HepG2 (cell line): ENCODE measurements around the gene ATG16L1. TPM values are rescaled to one million over a fixed set of nuclear protein-coding genes. Genes with fewer than 3 reads are reported as not detected.

Experiments
- ATAC-seq: fragments of 200-7000 bp; cut with Tn5 transposase; 3 replicates; pipeline ENCODE4 v1.9.1; 2020; ENCODE audit warnings: mild to moderate bottlenecking, moderate library complexity
- BruUV-seq: library from RNA; stranded (reverse); fragments of 400-500 nt; replicated peaks from 2 replicates; lab custom pipeline; 2021; lab: Mats Ljungman, UMichigan
- CTCF ChIA-PET: fragments of 300-600 bp; formaldehyde crosslinking; extraction: SDS; loops from one replicate; lab custom pipeline; 2021; ENCODE audit warnings: low total read pairs, inconsistent platforms, low intra/inter-chr PET ratio; lab: Yijun Ruan, JAX
- POLR2A ChIA-PET: fragments of 350-600 bp; sonication (Branson Sonifier 250); formaldehyde crosslinking; loops from one replicate; lab custom pipeline; 2020; ENCODE audit warnings: antibody characterized with exemption, inconsistent platforms; lab: Yijun Ruan, JAX
- DNase-seq: peaks from one replicate; pipeline ENCODE4 v3.0.0-alpha.2; 2015; ENCODE audit warnings: low spot score
- FAIRE-seq: peaks from 3 replicates; lab custom pipeline; 2011; peaks lifted over from hg19 to GRCh38; lab: Jason Lieb, UNC
- H2AFZ ChIP-seq: one replicate; pipeline ENCODE4 v1.6.1; 2011; ENCODE audit warnings: low read length, inconsistent platforms
- H3K27ac ChIP-seq: fragments of 300-600 bp; 3 replicates; pipeline ENCODE4 v1.8.0; 2011; ENCODE audit warnings: mixed run types, mild to moderate bottlenecking, mixed read lengths, low read length, inconsistent platforms; ENCODE audit not compliant: insufficient read depth; ENCODE audit errors: extremely low read length
- H3K27me3 ChIP-seq, 2 experiments: fragments of 200-600 bp in 1 of 2; 2 replicates in 1 of 2; 3 replicates in 1 of 2; pipeline versions ENCODE4 v1.6.0 to v1.8.0; 2011; ENCODE audit warnings: low read length in 2 of 2, mild to moderate bottlenecking in 2 of 2, moderate library complexity in 2 of 2, inconsistent platforms in 1 of 2; ENCODE audit not compliant: insufficient read depth in 2 of 2, control insufficient read depth in 1 of 2
- H3K36me3 ChIP-seq, 2 experiments: fragments of 200-600 bp in 1 of 2; replicated peaks in 1 of 2; 2 replicates in 1 of 2; 3 replicates in 1 of 2; pipeline versions ENCODE4 v1.5.1 to v1.8.0; 2011; ENCODE audit warnings: low read length in 2 of 2, inconsistent platforms in 1 of 2; ENCODE audit not compliant: insufficient read depth in 2 of 2, control insufficient read depth in 1 of 2
- H3K4me1 ChIP-seq: 2 replicates; pipeline ENCODE4 v1.5.1; 2012; ENCODE audit warnings: low read length, inconsistent platforms; ENCODE audit not compliant: insufficient read depth
- H3K4me2 ChIP-seq: 2 replicates; pipeline ENCODE4 v1.6.0; 2011; ENCODE audit warnings: low read depth, low read length, inconsistent platforms
- H3K4me3 ChIP-seq, 3 experiments: fragments of 200-600 bp in 1 of 3; sonication (generic), shearing (Covaris generic) in 1 of 3; replicated peaks in 1 of 3; 2 replicates each; pipeline ENCODE4 v1.5.1; 2011 to 2016; ENCODE audit warnings: low read length in 3 of 3, inconsistent platforms in 2 of 3, low read depth in 2 of 3, mild to moderate bottlenecking in 2 of 3, control low read depth in 1 of 3, mixed read lengths in 1 of 3; ENCODE audit not compliant: insufficient read depth in 1 of 3
- H3K79me2 ChIP-seq: one replicate; pipeline ENCODE4 v1.6.1; 2011; ENCODE audit warnings: low read length, inconsistent platforms; ENCODE audit not compliant: insufficient read depth
- H3K9ac ChIP-seq: 2 replicates; pipeline ENCODE4 v1.6.0; 2011; ENCODE audit warnings: mild to moderate bottlenecking, low read depth, low read length, inconsistent platforms; ENCODE audit not compliant: insufficient read depth
- H3K9me3 ChIP-seq: 2 replicates; pipeline ENCODE4 v1.5.1; 2012; ENCODE audit warnings: mild to moderate bottlenecking, low read length
- H4K20me1 ChIP-seq: 2 replicates; pipeline ENCODE4 v1.6.0; 2011; ENCODE audit warnings: inconsistent platforms, mild to moderate bottlenecking, low read length, moderate library complexity; ENCODE audit not compliant: insufficient read depth
- GLI4 ChIP-seq: sonication (generic); formaldehyde crosslinking; IDR thresholded peaks from 2 replicates; pipeline ENCODE4 v1.5.1; 2020; ENCODE audit warnings: missing genetic modification reagents, mild to moderate bottlenecking, moderate library complexity, borderline replicate concordance
- HNRNPH1 ChIP-seq: fragments of 200-400 bp; formaldehyde crosslinking; optimal IDR thresholded peaks from 2 replicates; pipeline ENCODE3; 2017; ENCODE audit warnings: mild to moderate bottlenecking, low read depth, low read length
- HNRNPUL1 ChIP-seq: fragments of 200-400 bp; formaldehyde crosslinking; IDR thresholded peaks from 2 replicates; pipeline ENCODE4 v1.6.1; 2017; ENCODE audit warnings: low read depth, mild to moderate bottlenecking, low read length, moderate library complexity
- MBD4 ChIP-seq: IDR thresholded peaks from 2 replicates; pipeline ENCODE4 v1.6.1; 2012; ENCODE audit warnings: low read length, inconsistent platforms, borderline replicate concordance
- MYNN ChIP-seq: sonication (generic); formaldehyde crosslinking; IDR thresholded peaks from 2 replicates; pipeline ENCODE4 v1.4.0; 2020; ENCODE audit warnings: mild to moderate bottlenecking, low read depth, missing genetic modification reagents
- NFATC3 ChIP-seq: sonication (generic); formaldehyde crosslinking; IDR thresholded peaks from 2 replicates; pipeline ENCODE4 v1.5.1; 2020; ENCODE audit warnings: mild to moderate bottlenecking, missing genetic modification reagents
- RELA ChIP-seq: sonication (generic); formaldehyde crosslinking; IDR thresholded peaks from 2 replicates; pipeline ENCODE4 v1.4.0; 2020; ENCODE audit warnings: missing genetic modification reagents
- TOPORS ChIP-seq: sonication (generic); formaldehyde crosslinking; IDR thresholded peaks from 2 replicates; pipeline ENCODE4 v1.8.0; 2023; ENCODE audit warnings: mild to moderate bottlenecking, missing genetic modification reagents
- ZNF10 ChIP-seq: sonication (generic); formaldehyde crosslinking; IDR thresholded peaks from 2 replicates; pipeline ENCODE4 v1.4.0; 2020; ENCODE audit warnings: mild to moderate bottlenecking, low read depth, missing genetic modification reagents, borderline replicate concordance
- ZNF180 ChIP-seq: sonication (generic); formaldehyde crosslinking; IDR thresholded peaks from 2 replicates; pipeline ENCODE4 v1.4.0; 2020; ENCODE audit warnings: low read depth, missing genetic modification reagents, borderline replicate concordance
- ZNF317 ChIP-seq: sonication (generic); formaldehyde crosslinking; IDR thresholded peaks from 2 replicates; pipeline ENCODE4 v1.5.0; 2020; ENCODE audit warnings: mild to moderate bottlenecking, missing genetic modification reagents
- ZNF383 ChIP-seq: sonication (generic); formaldehyde crosslinking; IDR thresholded peaks from 2 replicates; pipeline ENCODE4 v1.4.0; 2020; ENCODE audit warnings: missing genetic modification reagents, mild to moderate bottlenecking, borderline replicate concordance
- ZNF558 ChIP-seq: sonication (generic); formaldehyde crosslinking; IDR thresholded peaks from 2 replicates; pipeline ENCODE4 v1.9.0; 2022; ENCODE audit warnings: mild to moderate bottlenecking, missing genetic modification reagents, borderline replicate concordance
- ZNF75D ChIP-seq: sonication (generic); formaldehyde crosslinking; IDR thresholded peaks from 2 replicates; pipeline ENCODE4 v1.8.1; 2023; ENCODE audit warnings: missing genetic modification reagents, mild to moderate bottlenecking, borderline replicate concordance
- WGBS: methylation state at CpG from one replicate; pipeline ENCODE4 v1.1.6; 2017; ENCODE audit warnings: low lambda C conversion rate; 5-methylcytosine and 5-hydroxymethylcytosine counted together
- in situ Hi-C: cut with HindIII; loops from 2 replicates; pipeline ENCODE4 v1.10.0; 2017; ENCODE audit warnings: low pct_unique_long_range_greater_than_20kb; ENCODE audit not compliant: extremely low pct_ligation_motif_present
- intact Hi-C: fragments of 100-400 bp; cut with micrococcal nuclease; formaldehyde crosslinking; loops from one replicate; pipeline ENCODE4 v1.10.0; 2022; ENCODE audit not compliant: unreplicated experiment
- polyA plus RNA-seq, 8 experiments: library from polyadenylated mRNA; depleted of rRNA in 3 of 8; stranded (reverse) in 7 of 8; unstranded in 1 of 8; fragments of >200 nt; fragmentation: Illumina TruSeq in 4 of 8; extraction: Trizol in 4 of 8; gene quantifications; 2 replicates each; pipeline versions ENCODE4 v1.2.1 to v1.2.3, GENCODE V29; 2011 to 2016; ENCODE audit warnings: low read depth in 4 of 8, missing spikeins in 1 of 8, mixed read lengths in 1 of 8; ENCODE audit not compliant: insufficient read depth in 1 of 8
- total RNA-seq, 5 experiments: library from RNA; depleted of rRNA; stranded (reverse); fragments of >200 nt; fragmentation: Illumina TruSeq; extraction: Trizol; gene quantifications; 2 replicates each; pipeline ENCODE4 v1.2.3, GENCODE V29; 2016; ENCODE audit warnings: low read depth in 1 of 5
- TF ChIP-seq, protein P1 (sequence below): sonication (generic); formaldehyde crosslinking; IDR thresholded peaks from 2 replicates; pipeline ENCODE4 v1.5.0; 2020; ENCODE audit warnings: mild to moderate bottlenecking, low read depth, missing genetic modification reagents, borderline replicate concordance
- TF ChIP-seq, protein P2 (sequence below): sonication (generic); formaldehyde crosslinking; IDR thresholded peaks from 2 replicates; pipeline ENCODE4 v1.8.1; 2023; ENCODE audit warnings: mild to moderate bottlenecking, inconsistent platforms, moderate library complexity, missing genetic modification reagents, borderline replicate concordance

ATG16L1 gene
- total and polyA plus RNA-seq, 2 of the 13 experiments (the other 11 are each of a cell fraction or from before 2014, with no cell fraction given) = 26.0 to 51.7 TPM

- FAIRE-seq = no peak
- no peak within 1 kb of the TSS for H3K9ac ChIP-seq
- no peak within 1 kb of the TSS for H3K4me3 ChIP-seq
- no peaks in the 10 kb centered on the region for H4K20me1 ChIP-seq
- H3K36me3 ChIP-seq = no peaks in the 10 kb centered on the region
- ATAC-seq = no peak
- no TSS peak for BruUV-seq
- TF ChIP-seq GLI4 (CRISPR knock-in tag) = no peak
- no peak for TF ChIP-seq ZNF75D (CRISPR knock-in tag)
- no peak for TF ChIP-seq ZNF383 (CRISPR knock-in tag)
- TF ChIP-seq ZNF180 (CRISPR knock-in tag) = no peak
- no peak for TF ChIP-seq ZNF558
- TF ChIP-seq HNRNPH1 = no peak
- no peak for TF ChIP-seq TOPORS (CRISPR knock-in tag)
- TF ChIP-seq NFATC3 (CRISPR knock-in tag) = no peak
- TF ChIP-seq ZNF10 (CRISPR knock-in tag) = no peak
- TF ChIP-seq, protein P1, sequence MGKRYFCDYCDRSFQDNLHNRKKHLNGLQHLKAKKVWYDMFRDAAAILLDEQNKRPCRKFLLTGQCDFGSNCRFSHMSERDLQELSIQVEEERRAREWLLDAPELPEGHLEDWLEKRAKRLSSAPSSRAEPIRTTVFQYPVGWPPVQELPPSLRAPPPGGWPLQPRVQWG (CRISPR knock-in tag) = no peak
- TF ChIP-seq MYNN (CRISPR knock-in tag) = no peak
- TF ChIP-seq RELA (CRISPR knock-in tag) = no peak
- TF ChIP-seq ZNF317 (CRISPR knock-in tag) = no peak
- TF ChIP-seq, protein P2, sequence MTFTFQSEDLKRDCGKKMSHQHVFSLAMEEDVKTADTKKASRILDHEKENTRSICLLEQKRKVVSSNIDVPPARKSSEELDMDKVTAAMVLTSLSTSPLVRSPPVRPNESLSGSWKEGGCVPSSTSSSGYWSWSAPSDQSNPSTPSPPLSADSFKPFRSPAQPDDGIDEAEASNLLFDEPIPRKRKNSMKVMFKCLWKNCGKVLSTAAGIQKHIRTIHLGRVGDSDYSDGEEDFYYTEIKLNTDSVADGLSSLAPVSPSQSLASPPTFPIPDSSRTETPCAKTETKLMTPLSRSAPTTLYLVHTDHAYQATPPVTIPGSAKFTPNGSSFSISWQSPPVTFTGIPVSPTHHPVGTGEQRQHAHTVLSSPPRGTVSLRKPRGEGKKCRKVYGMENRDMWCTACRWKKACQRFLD (CRISPR knock-in tag) = no peak
- no peak for TF ChIP-seq HNRNPUL1
- no peak for TF ChIP-seq MBD4
- TF ChIP-seq, all 625 proteins: peak for 0
- H3K27ac ChIP-seq = no peak within 1 kb of the TSS
- no peaks in the 10 kb centered on the region for H3K79me2 ChIP-seq
- H3K4me1 ChIP-seq = peaks cover 25% of the 10 kb centered on the region
- CTCF ChIA-PET = no interaction called here
- in situ Hi-C loops = loop anchor here (25.0 kb wide), 1 partner anchor 530 kb away; no protein-coding TSS in a partner anchor
- no peak within 1 kb of the TSS for H2AFZ ChIP-seq
- 51% methylated on average over 7 of the region's 7 CpGs for WGBS
- H3K27me3 ChIP-seq = peaks cover 0 to 3% of the 10 kb centered on the region in 2 experiments; a peak in 1 of 5 replicates
- POLR2A ChIA-PET = interaction anchor here (1.2 kb wide), 1 partner anchor 757 kb away, joined by 3 read pairs; the partner anchor contains the start of genes EIF4E2 and TIGD1
- no peak for DNase-seq
- no peak within 1 kb of the TSS for H3K4me2 ChIP-seq
- intact Hi-C loops = no loop called here
- H3K9me3 ChIP-seq = no peaks in the 10 kb centered on the region
These were observed 56.1 kb downstream of the ATG16L1 start, which contains the start of gene SAG for GRCh38 chr2:233307565-233307964. TSS of gene SAG (plus strand) at chr2:233307816. CDS start at chr2:233309190, 1,374 bp downstream.
